Keratinocyte (primary cell): ENCODE measurements around the gene STK11IP.

ENCODE experiments used
- EZH2 ChIP-seq: IDR thresholded peaks from one replicate; pipeline ENCODE4 v1.6.1; 2012; ENCODE audit warnings: inconsistent platforms, mild to moderate bottlenecking, low read length, moderate library complexity
- TF ChIP-seq, protein P1 (sequence below), 3 experiments: IDR thresholded peaks in 1 of 3; conservative IDR thresholded peaks in 1 of 3; optimal IDR thresholded peaks in 1 of 3; 2 replicates in 2 of 3; 3 replicates in 1 of 3; pipeline versions ENCODE3 to v1.5.1; 2011; ENCODE audit warnings: low read length in 3 of 3, mild to moderate bottlenecking in 3 of 3, moderate library complexity in 2 of 3, control low read depth in 1 of 3, inconsistent platforms in 1 of 3; ENCODE audit not compliant: insufficient read depth in 2 of 3; ENCODE audit errors: extremely low read depth in 1 of 3

DNA sequence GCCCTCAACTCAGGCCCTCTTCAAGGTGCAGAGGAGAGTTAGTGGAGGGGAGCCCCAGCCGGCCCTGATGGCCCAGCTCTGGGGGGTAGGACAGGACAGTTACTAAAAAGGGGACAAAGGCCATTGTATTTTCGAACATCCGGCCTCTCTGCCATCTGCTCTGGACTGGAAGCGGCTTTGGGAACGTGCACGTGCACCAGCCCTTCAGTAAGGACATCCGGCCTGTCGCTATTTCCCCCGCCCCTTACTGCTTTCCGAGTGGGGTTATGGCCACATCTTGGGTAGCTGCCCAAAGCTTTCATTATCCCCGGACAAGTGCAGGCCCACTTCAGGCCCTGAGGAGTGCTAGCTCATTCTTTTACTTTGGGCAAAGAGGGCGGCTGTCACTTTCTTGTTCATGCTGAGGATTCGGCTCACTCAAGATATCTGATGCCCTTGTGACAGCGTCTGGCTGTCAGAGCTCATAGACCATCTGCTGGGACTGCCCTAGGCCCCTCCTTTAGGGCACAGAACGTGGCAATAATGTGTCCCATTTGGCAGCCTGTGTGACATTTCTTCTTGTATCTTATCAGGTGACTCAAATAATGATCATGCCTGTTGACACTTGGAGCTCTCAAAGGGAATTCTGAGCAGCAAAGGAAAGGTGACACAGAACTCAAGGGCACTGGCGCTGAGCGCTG, 47.3 kb downstream of the STK11IP start:
- TF ChIP-seq, protein P1, sequence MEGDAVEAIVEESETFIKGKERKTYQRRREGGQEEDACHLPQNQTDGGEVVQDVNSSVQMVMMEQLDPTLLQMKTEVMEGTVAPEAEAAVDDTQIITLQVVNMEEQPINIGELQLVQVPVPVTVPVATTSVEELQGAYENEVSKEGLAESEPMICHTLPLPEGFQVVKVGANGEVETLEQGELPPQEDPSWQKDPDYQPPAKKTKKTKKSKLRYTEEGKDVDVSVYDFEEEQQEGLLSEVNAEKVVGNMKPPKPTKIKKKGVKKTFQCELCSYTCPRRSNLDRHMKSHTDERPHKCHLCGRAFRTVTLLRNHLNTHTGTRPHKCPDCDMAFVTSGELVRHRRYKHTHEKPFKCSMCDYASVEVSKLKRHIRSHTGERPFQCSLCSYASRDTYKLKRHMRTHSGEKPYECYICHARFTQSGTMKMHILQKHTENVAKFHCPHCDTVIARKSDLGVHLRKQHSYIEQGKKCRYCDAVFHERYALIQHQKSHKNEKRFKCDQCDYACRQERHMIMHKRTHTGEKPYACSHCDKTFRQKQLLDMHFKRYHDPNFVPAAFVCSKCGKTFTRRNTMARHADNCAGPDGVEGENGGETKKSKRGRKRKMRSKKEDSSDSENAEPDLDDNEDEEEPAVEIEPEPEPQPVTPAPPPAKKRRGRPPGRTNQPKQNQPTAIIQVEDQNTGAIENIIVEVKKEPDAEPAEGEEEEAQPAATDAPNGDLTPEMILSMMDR (optimal IDR thresholded peaks at IDR 0.05 in 1 of 3, IDR thresholded peaks at IDR 0.05 in 1 of 3, conservative IDR thresholded peaks at IDR 0.05 in 1 of 3; ENCODE audit: extremely low read depth in 1 of 3, insufficient read depth in 2 of 3, low read length in 3 of 3) = no peak
- no peak for TF ChIP-seq EZH2
